Rectal smooth muscle tissue (tissue), 1 donor: ENCODE data around the gene COX4I1.

Experiments
- H3K27ac ChIP-seq: one replicate; pipeline ENCODE4 v1.7.0; 2013; ENCODE audit warnings: low read depth, low read length, inconsistent platforms
- H3K27me3 ChIP-seq: one replicate; pipeline ENCODE4 v1.7.0; 2013; ENCODE audit warnings: low read length; ENCODE audit not compliant: control insufficient read depth, insufficient read depth
- H3K36me3 ChIP-seq: one replicate; pipeline ENCODE4 v1.7.0; 2013; ENCODE audit warnings: low read length; ENCODE audit not compliant: control insufficient read depth, insufficient read depth
- H3K4me1 ChIP-seq: one replicate; pipeline ENCODE4 v1.7.0; 2013; ENCODE audit warnings: low read length; ENCODE audit not compliant: control insufficient read depth, insufficient read depth
- H3K4me3 ChIP-seq: one replicate; pipeline ENCODE4 v1.7.0; 2013; ENCODE audit warnings: low read length
- H3K9ac ChIP-seq: one replicate; pipeline ENCODE4 v1.7.0; 2013; ENCODE audit warnings: low read length

Gene COX4I1

GRCh38 chr16:85757341-85757822 lies 42.1 kb upstream of the COX4I1 start:
- Histone ChIP-seq H3K9ac (no peak overlapping the region), H3K36me3 (no peaks in the 10 kb centered on the region), H3K4me3 (no peak overlapping the region), H3K27ac (no peak overlapping the region), H3K27me3 (peaks cover 3% of the 10 kb centered on the region), H3K4me1 (no peaks in the 10 kb centered on the region)

DNA sequence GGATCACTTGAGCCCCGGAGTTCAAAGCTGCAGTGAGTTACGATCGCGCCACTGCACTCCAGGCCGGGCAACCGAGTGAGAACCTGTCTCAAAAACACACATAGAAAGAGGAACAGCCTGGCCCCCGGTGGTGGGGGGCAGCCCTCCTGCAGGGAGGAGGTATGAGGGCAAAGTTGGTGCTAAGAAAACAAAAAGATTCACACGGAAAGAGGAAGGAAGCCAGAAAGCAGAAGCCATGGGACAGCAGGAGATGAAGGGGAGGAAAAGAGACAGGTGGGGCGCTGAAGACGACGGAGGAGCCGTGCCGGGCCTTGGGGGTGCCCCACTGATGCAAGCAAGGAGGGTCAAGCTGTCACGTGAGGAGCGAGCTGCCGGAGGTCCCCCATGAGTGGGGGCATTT lies 40.4 kb upstream of the COX4I1 start:
- Histone ChIP-seq H3K27me3 (no peaks in the 10 kb centered on the region), H3K36me3 (no peaks in the 10 kb centered on the region), H3K27ac (no peak overlapping the region)

DNA sequence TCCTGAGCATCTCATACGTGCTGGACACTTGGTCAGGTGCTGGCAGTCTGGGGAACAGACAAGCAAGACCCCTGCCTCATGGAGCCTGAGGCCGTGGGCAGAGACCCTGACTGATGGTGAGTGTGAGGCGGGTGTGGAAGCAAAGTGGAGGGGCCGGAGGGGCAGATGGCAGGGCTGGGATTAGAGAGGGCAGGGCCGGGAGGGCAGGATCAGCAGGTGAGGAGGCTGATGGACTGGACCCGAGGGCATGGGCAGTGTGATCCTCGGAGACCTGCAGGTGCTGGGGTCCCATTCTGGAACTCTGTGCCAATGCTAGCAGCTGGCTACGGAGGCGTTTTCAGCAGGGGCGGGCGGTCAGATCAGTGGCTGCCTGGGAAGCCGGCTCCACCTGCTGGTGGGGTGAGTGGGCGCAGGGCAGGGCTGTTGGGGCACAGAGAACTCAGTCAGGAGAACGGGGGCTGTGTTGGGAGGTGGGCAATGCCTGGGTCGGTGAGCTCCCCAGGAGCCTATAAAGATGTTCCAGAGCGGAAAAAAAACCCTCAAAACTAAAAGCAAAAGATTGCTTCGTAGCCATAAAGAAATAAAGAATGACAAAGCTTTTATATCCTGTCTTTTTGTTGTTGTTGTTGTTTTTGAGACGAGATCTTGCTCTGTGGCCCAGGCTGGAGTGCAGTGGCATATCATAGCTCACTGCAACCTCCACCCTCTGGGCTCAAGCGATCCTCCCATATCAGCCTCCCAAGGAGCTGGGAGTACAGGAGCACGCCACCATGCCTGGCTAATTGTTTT lies 39.7 kb upstream of the COX4I1 start:
- Histone ChIP-seq H3K4me1 (no peaks in the 10 kb centered on the region), H3K4me3 (no peak overlapping the region), H3K27me3 (no peaks in the 10 kb centered on the region), H3K27ac (no peak overlapping the region), H3K9ac (no peak overlapping the region), H3K36me3 (no peaks in the 10 kb centered on the region)

More for the DNA sequence above, 40.4 kb upstream of the COX4I1 start:
- no peaks in the 10 kb centered on the region for H3K4me1 ChIP-seq
- no peak overlapping the region for H3K4me3 ChIP-seq
- no peak overlapping the region for H3K9ac ChIP-seq

DNA sequence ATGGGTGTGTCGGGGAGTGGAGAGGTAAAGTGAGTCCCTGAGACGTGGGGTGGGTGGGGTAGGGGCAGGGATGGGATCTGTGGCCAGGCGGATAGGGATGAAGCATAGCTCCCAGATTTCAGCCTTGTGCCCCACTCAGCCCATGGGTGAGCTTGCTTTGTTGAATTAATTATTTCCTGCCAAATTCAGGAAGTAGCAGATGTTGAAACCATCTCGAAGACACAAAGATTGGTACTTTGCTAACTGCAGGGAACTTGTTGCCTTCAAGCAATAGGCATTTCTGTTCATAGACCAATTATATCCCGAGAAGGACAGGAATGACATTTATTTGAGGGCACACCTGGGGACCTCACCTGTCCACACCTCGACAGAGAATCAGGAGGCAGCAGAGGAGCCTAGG lies 37.6 kb upstream of the COX4I1 start:
- no peak overlapping the region for H3K4me3 ChIP-seq
- H3K36me3 ChIP-seq: no peaks in the 10 kb centered on the region
- no peaks in the 10 kb centered on the region for H3K4me1 ChIP-seq
- H3K27ac ChIP-seq: no peak overlapping the region
- no peaks in the 10 kb centered on the region for H3K27me3 ChIP-seq
- H3K9ac ChIP-seq: no peak overlapping the region

DNA sequence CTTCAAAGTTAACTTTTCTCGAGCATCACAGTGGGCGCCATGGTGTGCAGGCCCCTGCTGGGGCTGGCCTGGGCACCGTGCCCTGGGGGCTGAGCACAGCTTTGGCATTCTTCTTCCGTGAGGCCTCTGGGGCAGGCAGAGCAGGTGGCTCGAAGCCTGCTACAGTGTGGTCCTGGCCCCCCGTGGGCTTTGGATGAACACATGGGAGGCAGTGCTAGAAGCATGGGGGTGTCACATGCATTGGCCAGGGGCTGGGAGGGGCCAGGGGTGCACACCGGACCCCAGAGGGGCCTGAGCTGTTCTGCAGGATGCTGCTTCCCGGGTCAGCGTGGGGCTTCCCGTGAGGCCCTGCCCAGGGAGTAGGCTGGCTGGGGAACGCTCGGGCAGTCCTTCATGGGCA lies 36.5 kb upstream of the COX4I1 start:
- no peak overlapping the region for H3K9ac ChIP-seq
- no peaks in the 10 kb centered on the region for H3K27me3 ChIP-seq
- no peaks in the 10 kb centered on the region for H3K4me1 ChIP-seq
- H3K36me3 ChIP-seq: no peaks in the 10 kb centered on the region
- no peak overlapping the region for H3K4me3 ChIP-seq
- H3K27ac ChIP-seq: no peak overlapping the region

DNA sequence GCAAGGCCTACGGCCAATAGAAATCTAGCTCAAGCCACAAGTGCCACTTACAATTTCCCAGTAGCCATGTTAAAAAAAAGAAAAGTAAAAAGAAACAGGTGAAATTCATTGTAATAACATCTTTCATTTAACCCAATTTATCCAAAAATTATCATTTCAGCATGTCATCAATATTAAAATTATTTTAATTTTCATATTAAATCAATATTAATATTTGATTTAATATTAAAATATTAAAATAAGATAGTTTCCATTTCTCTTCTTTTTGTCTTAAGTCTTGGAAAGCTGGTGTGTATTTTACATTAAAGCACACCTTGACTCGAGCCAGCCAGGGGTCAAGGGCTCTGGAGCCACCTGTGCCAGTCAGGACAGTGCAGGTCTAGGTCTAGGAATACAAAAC lies 35.9 kb upstream of the COX4I1 start:
- no peaks in the 10 kb centered on the region for H3K27me3 ChIP-seq
- no peaks in the 10 kb centered on the region for H3K4me1 ChIP-seq
- H3K4me3 ChIP-seq: no peak overlapping the region
- no peak overlapping the region for H3K9ac ChIP-seq
- no peaks in the 10 kb centered on the region for H3K36me3 ChIP-seq
- H3K27ac ChIP-seq: no peak overlapping the region

DNA sequence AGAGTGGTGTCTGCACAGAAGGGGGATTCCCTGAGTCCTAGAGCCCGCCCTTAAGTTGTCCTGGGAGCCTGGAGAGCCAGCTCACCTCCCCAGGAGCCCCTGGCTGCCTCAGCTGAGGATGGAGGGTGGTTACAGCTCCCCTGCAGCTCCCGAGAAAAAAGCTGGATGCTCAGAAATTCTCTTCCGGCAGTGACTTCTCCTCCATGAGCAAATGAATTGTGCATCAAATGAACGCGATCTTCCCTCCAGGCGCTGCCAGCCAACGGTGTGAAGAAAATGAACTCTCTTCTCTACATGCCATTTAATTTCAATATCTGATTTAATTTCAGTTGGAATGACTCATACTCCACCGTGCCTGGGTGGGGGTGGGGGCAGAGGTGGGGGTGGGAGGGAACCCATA lies 34.3 kb upstream of the COX4I1 start:
- Histone ChIP-seq H3K4me1 (no peaks in the 10 kb centered on the region), H3K27ac (no peak overlapping the region), H3K27me3 (no peaks in the 10 kb centered on the region), H3K4me3 (no peak overlapping the region), H3K9ac (no peak overlapping the region), H3K36me3 (no peaks in the 10 kb centered on the region)

GRCh38 chr16:85765767-85766166 lies 33.7 kb upstream of the COX4I1 start:
- no peak overlapping the region for H3K27ac ChIP-seq
- H3K36me3 ChIP-seq: no peaks in the 10 kb centered on the region
- H3K9ac ChIP-seq: no peak overlapping the region
- H3K4me1 ChIP-seq: no peaks in the 10 kb centered on the region
- no peaks in the 10 kb centered on the region for H3K27me3 ChIP-seq
- H3K4me3 ChIP-seq: no peak overlapping the region

DNA sequence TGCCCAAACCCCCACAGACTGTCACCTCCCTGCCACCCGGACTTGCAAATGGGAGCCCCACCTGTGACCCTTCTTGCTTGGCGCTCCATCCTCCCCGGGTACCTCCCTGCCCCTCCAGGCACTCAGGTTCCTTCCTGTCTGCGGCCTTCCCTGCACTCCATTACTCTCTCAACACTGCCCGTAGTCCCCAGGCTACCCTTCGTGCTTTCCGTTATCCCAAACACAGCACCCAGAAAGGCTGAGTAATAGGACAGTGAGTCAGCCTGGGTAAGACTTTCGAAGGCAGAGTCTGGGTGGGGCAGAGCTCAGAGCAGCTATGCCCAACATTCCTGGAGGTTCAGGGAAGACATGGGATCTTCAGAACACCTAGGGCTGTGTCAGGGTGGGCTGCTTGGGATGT lies 32.0 kb upstream of the COX4I1 start:
- H3K27me3 ChIP-seq: no peaks in the 10 kb centered on the region
- no peak overlapping the region for H3K27ac ChIP-seq

GRCh38 chr16:85768199-85768598 lies 31.3 kb upstream of the COX4I1 start:
- no peaks in the 10 kb centered on the region for H3K27me3 ChIP-seq
- no peak overlapping the region for H3K4me3 ChIP-seq
- no peaks in the 10 kb centered on the region for H3K4me1 ChIP-seq
- no peaks in the 10 kb centered on the region for H3K36me3 ChIP-seq
- H3K27ac ChIP-seq: no peak overlapping the region
- no peak overlapping the region for H3K9ac ChIP-seq

More for the DNA sequence above, 32.0 kb upstream of the COX4I1 start:
- H3K9ac ChIP-seq: no peak overlapping the region
- no peak overlapping the region for H3K4me3 ChIP-seq
- H3K36me3 ChIP-seq: no peaks in the 10 kb centered on the region
- no peaks in the 10 kb centered on the region for H3K4me1 ChIP-seq

- Histone ChIP-seq H3K27me3 (no peaks in the 10 kb centered on the region), H3K27ac (no peak overlapping the region), H3K9ac (no peak overlapping the region), H3K4me1 (no peaks in the 10 kb centered on the region), H3K4me3 (no peak overlapping the region), H3K36me3 (no peaks in the 10 kb centered on the region)
Observed at GRCh38 chr16:85770741-85771140, 28.8 kb upstream of the COX4I1 start.

DNA sequence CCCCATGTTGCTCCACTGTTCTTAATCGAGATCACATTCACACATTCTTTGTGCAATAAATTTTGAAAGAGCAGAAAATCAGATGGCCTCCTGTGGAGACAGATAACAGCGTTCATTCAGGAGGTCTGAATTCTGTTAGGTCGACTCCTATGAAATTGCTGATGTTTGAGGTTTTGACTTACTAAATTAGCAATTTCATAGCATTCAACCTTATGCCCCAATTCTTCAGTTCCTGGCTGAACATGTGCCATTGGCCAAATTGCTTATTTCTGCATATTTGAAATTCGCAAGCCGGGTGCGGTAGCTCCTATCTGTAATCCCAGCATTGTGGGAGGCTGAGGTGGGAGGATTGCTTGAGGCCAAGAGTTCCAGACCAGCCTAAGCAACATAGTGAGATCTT lies 26.5 kb upstream of the COX4I1 start:
- H3K27ac ChIP-seq: no peak overlapping the region

DNA sequence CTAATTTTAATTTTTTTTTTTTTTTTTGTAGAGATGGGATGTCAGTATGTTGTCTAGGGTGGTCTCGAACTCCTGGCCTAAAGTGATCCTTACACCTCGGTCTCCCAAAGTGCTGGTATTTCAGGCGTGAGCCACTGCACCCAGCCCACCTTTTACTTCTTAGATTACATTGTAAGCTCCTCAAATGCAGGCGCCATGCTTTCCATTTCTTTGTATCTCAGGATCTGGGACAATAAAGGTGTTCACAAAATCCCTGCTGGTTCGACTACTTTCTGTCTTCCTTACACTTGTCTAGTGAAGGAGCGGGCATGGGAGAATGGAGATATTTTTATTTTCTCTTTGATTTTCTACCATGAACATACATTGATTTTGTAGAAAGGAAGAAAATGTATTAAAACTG lies 25.4 kb upstream of the COX4I1 start:
- H3K9ac ChIP-seq: no peak overlapping the region
- H3K4me1 ChIP-seq: no peaks in the 10 kb centered on the region
- no peak overlapping the region for H3K27ac ChIP-seq
- H3K4me3 ChIP-seq: no peak overlapping the region
- peaks cover 13% of the 10 kb centered on the region for H3K36me3 ChIP-seq
- H3K27me3 ChIP-seq: no peaks in the 10 kb centered on the region

More for the DNA sequence above, 26.5 kb upstream of the COX4I1 start:
- H3K36me3 ChIP-seq: peaks cover 6% of the 10 kb centered on the region
- no peak overlapping the region for H3K4me3 ChIP-seq
- H3K4me1 ChIP-seq: no peaks in the 10 kb centered on the region
- H3K9ac ChIP-seq: no peak overlapping the region
- no peaks in the 10 kb centered on the region for H3K27me3 ChIP-seq
